Stimulated activated CD4-positive, alpha-beta T cell treated with anti-CD3 and anti-CD28 coated beads, Interleukin-4, amount 100 ng/mL, for 4 hours (primary cell): ENCODE data around the gene TOP2A.

Source experiments
- DNase-seq, 2 experiments: peaks; one replicate each; pipeline ENCODE4 v3.0.0-alpha.2; 2020

TOP2A gene

DNA sequence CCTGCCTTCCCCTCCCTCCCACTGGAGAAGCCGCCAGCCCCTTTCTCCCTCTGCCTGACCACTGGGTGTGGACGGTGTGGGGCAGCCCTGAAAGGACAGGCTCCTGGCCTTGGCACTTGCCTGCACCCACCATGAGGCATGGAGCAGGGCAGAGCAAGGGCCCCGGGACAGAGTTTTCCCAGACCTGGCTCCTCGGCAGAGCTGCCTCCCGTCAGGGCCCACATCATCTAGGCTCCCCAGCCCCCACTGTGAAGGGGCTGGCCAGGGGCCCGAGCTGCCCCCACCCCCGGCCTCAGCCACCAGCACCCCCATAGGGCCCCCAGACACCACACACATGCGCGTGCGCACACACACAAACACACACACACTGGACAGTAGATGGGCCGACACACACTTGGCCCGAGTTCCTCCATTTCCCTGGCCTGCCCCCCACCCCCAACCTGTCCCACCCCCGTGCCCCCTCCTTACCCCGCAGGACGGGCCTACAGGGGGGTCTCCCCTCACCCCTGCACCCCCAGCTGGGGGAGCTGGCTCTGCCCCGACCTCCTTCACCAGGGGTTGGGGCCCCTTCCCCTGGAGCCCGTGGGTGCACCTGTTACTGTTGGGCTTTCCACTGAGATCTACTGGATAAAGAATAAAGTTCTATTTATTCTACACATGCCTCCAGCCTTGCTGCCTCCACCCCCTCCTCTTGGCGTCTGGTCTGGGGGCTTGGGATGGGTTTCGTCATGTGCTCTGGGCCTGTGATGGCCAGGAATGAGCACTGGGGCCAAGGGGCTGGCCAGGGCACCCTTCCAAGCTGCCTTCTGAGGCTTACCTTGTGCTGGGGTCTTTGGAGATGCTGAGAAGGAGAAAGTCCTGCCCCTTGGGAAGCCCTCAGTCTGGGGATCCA is 60.5 kb downstream of the TOP2A start:
- no peak for DNase-seq

DNA sequence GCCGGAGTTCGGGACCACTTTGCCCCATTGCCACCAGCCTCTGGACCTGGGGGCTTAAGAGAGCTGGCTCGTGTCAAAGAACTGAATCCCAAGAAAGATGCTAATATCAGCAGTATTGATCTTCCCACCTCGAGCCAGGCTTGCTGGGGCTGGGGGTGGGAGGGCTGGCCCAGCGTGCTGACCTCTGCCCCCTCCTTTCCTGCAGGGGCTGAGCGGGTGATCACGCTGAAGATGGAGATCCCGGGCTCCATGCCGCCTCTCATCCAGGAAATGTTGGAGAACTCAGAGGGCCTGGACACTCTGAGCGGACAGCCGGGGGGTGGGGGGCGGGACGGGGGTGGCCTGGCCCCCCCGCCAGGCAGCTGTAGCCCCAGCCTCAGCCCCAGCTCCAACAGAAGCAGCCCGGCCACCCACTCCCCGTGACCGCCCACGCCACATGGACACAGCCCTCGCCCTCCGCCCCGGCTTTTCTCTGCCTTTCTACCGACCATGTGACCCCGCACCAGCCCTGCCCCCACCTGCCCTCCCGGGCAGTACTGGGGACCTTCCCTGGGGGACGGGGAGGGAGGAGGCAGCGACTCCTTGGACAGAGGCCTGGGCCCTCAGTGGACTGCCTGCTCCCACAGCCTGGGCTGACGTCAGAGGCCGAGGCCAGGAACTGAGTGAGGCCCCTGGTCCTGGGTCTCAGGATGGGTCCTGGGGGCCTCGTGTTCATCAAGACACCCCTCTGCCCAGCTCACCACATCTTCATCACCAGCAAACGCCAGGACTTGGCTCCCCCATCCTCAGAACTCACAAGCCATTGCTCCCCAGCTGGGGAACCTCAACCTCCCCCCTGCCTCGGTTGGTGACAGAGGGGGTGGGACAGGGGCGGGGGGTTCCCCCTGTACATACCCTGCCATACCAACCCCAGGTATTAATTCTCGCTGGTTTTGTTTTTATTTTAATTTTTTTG is 61.6 kb downstream of the TOP2A start:
- no peak for DNase-seq

DNA sequence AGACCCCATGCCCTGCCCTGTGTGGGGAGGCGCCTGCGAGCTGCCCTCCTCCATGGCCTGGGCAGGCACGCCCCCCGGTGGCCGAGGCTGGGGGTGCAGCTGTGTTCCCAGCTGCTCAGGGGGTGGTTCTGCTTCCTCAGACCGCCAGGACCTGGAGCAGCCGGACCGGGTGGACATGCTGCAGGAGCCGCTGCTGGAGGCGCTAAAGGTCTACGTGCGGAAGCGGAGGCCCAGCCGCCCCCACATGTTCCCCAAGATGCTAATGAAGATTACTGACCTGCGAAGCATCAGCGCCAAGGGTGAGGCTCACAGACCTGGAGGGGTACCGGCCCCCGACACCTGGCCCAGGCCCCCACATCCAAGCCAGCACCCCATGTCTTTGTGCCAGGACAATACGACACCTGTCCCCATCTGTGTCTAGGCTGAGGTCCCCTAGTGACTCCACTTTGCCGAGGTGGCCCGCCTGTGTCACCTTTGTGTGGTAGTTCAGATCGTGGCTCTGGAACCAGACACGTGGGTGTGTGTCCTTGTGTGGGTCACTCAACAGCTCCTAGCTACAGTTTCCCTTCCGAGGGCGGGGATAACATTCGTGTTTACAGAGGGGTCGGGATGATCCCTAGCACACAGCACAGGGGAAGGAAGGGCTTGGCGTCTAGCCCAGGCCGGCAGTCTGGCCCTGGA is 62.4 kb downstream of the TOP2A start:
- peak; percentile 60 to 77 for DNase-seq

DNA sequence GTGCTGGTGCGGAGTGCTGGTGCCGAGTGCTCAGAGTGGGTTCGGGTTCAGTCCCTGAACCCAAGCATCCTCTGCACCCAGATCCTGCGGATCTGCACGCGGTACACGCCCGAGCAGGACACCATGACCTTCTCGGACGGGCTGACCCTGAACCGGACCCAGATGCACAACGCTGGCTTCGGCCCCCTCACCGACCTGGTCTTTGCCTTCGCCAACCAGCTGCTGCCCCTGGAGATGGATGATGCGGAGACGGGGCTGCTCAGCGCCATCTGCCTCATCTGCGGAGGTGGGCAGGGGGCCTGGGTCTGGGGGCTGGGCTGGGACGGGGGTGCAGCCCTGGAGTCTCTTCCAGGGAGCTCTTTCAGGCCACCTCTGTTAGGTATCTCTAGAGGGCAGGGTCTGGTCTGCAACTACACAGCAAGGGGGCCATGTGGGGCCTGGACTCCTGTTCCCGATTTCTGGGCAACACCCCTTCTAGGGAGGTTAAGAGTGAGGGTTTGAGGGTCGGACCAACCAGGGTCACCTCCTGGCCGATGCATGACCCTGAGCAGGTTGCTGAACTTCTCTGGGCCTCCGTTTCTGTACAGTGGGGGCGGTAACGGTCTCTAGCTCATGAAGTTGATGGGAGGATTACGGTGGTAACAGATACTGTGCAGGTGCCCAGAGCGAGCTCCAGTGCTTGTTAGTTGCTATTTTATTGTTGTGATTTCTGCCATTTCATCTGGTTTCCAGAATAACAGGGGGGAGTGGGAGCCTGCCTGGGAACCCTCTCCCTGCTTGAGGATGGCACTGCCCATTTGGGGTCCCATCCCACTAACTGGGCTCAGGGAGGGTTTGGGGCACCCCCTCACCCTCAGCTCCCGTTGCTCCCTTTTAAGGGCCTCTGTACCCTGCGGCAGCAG is 63.2 kb downstream of the TOP2A start:
- no peak for DNase-seq

DNA sequence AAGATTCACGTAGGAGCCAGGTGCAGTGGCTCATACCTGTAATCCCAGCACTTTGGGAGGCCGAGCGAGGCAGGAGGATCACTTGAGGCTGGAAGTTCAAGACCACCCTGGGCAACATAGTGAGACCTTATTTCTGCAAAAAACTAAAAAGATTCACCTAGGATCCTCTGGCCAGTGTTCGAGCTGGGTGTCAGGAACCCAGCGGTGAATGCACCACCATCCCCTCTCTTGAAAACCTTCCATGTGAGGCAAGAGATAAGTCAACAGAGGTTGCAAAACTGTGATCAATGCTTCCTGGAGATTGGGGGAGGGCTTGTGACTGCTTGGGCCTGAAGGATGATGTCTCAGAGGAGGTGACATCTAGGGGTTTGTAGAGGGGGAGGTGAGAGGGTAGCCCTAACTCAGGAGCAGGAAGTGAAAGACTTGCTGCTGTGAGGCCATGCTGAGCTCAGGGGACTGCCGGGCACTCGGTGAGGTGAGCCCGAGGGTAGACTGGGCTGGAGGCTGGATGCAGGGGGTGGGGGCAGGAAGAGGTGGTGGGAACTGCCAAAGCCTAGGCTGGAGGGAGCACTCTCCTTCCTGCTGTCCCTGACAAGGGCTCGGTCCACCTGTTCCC is 64.8 kb downstream of the TOP2A start:
- DNase-seq = no peak

DNA sequence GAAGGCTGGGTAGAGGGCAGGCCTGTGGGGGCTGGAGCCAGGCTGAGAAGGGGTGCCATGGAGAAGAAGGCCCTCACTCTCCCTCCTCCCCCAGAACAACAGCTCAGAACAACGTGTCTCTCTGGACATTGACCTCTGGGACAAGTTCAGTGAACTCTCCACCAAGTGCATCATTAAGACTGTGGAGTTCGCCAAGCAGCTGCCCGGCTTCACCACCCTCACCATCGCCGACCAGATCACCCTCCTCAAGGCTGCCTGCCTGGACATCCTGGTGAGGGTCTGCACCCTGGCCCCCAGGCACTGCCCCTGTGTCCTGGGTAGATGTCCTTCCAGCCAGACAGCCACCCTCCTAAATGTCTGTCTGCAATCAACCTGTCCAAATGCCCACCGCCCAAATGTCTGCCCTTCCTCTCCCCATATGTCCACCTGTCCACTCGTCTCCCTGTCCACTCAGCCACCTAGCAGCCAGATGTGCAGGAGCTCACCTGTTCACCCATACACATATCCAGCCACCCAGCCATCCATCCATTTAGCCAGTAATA is 65.4 kb downstream of the TOP2A start:
- DNase-seq = no peak

DNA sequence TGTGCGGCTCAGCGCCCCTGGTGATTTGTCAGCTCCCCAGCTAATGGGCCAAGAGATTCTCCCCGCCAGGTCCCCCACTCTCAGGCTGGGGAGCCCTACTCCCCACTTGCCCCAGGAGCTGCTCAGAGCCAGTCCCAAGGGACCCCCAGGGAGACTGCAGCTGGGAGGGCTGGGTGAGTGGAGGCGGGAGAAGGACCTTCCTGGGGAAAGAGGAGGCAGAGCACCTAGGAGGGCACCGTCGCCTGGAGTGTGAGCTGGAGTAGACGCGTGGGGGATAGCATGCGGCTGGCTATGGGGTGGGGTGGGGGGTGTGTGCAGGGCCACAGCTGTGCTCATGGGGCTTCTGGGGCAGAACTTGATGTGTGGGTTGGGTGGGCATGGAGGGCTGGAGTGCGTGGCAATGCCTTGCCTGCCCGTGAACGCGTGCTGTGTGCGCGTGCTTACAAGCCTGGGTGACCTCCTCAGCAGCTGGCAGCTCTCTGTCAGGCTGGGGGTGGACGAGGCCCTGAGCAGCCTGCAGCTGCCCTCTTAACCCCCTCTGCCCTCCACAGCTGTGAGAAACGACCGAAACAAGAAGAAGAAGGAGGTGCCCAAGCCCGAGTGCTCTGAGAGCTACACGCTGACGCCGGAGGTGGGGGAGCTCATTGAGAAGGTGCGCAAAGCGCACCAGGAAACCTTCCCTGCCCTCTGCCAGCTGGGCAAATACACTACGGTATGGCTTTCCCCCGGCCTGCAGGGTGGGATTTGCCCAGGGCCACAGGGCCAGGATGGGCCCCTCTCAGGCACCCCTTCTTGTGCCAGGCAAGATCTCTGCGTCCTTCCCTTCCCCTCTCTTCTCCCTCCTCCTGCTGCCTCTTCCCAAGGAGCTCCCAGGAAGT is 66.1 kb downstream of the TOP2A start:
- DNase-seq = no peak

DNA sequence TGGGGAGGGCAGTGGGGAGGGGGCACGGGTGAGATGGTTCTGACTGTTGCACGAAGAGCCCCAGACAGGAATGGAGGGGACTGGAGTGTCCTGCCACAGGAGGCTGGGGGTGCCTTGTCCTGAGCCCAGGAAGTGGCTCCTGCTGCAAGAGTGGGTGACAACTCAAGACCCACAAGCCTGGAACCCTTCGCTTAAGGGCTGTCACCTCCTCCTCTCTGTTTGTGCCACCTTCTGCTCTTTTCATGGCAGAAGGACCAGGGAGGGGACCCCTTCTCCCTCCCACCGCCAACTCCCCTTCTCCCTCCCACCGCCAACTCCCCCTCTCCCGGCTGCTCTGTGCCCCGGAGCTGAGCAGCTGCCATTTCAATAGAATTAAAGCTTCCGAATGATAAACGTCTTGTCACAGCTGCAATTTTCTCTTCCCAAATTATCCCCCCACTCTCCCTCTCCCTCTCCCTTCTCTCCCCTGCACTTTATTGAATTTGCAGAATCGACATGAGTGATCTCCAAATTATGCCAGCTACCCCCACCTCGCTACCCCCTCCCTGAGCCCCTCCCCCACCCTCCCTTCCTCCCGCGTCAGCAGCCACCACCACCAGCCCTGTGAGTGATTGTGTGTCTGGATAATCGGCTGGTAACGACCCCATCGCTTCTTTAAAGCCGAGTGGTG is 66.9 kb downstream of the TOP2A start:
- DNase-seq = no peak

DNA sequence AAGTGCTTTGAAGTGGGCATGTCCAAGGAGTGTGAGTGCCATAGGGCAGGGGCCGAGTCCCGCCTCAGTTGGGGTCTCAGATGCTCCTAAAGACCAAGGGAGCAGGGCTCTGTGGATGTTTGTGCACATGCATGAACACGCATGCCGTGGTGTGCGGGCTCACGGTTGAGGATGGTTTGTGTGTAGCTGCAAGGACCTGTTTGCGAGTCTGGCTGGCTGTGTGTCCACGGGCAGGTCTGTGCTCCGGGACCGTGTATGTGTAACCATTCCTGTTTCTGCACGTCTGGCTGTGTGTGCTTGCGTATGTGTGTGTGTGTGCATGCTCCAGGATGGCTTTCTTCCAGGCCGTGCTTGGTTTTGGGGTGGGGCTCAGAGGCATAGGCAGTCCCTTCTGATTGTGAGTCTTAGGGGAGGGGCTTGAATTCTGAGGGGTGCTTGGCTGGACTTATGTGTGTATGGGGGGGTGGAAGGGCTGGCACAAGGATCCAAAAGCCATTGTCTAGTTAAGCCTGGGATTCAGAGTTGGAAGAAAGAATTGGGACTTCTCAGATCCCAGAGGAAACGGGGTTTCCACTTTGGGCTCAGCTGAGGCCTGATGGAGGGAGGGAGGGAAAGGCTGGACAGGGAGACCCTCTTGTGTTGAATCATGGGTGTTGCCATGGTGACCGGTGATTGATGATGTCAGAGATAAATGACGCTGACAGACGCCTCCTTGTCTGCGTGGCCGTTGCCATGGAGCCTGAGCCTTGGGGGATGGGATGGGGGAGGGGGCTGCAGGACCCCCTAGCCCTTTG is 67.6 kb downstream of the TOP2A start:
- no peak for DNase-seq

DNA sequence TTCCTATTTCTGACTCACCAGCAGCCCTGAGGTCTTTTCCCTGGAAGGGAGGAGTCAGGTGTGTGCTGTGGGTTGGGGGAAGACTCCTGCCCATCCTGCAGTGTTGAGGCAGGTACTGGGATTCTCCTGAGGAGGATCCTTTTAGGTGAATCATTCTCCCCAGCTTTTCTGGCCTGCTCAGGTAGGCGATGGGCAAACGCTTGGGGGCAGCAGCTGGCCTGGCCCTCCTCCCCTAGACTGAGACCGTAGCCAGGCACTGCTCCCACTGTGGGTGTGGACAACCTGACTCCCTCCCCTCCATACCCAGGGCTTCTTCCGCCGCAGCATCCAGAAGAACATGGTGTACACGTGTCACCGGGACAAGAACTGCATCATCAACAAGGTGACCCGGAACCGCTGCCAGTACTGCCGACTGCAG is 68.2 kb downstream of the TOP2A start:
- no peak for DNase-seq

DNA sequence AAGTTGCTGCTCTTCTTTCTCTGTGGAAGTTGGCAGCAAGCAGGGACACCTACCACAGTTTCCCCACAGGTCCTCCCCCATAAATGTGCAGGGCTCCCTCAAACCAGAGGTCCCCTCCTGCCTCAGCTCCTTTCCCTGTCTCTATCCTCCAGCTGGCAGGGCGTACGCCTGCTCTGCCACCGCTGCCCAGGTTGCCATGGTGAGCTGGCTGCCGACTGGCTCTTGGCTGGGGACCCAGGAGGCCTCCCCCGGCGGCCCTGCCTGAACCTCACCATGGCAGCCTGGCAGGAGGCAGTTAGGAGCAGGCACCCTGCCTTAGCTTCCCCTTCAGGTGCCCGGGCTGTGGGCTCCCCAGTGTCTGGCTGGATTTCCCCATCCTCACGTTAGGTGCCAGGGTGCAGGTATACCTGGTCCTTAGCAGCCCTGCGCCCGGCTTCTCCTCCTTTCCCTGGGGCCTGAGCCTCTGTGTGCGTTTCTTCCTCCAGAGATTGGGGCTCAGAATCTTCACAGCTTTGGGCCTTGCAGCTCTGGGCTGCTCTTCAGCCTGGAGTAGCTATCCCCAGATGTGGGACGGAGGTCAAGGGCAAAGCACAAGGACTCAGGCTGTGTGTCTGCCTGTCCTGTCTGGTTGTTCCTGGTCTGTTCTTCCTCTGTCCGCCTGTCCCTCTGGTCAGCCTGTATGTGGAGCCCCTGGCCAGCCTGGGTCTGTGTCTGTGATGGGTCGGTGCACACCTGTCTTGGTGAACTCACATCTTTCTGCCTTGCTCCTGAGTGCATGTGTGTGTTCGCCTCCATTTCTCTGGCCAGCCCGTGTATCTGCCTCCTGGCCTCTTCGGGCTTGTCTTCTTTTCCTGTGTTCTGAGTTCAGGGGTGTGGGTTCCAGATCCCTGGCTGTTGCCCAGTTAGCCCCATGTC is 68.9 kb downstream of the TOP2A start:
- no peak for DNase-seq

DNA sequence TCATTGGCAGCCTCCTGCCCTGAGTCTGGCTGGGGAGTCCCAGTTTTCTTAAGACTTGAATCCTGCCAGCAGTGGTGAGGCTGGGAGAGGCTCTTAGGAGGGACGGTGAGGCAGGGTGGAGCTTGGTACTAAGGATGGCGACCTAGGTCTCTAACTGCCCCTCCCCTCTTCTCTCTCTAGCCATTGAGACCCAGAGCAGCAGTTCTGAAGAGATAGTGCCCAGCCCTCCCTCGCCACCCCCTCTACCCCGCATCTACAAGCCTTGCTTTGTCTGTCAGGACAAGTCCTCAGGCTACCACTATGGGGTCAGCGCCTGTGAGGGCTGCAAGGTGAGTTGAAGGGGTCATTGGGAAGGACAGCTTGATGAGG is 69.6 kb downstream of the TOP2A start:
- no peak for DNase-seq

DNA sequence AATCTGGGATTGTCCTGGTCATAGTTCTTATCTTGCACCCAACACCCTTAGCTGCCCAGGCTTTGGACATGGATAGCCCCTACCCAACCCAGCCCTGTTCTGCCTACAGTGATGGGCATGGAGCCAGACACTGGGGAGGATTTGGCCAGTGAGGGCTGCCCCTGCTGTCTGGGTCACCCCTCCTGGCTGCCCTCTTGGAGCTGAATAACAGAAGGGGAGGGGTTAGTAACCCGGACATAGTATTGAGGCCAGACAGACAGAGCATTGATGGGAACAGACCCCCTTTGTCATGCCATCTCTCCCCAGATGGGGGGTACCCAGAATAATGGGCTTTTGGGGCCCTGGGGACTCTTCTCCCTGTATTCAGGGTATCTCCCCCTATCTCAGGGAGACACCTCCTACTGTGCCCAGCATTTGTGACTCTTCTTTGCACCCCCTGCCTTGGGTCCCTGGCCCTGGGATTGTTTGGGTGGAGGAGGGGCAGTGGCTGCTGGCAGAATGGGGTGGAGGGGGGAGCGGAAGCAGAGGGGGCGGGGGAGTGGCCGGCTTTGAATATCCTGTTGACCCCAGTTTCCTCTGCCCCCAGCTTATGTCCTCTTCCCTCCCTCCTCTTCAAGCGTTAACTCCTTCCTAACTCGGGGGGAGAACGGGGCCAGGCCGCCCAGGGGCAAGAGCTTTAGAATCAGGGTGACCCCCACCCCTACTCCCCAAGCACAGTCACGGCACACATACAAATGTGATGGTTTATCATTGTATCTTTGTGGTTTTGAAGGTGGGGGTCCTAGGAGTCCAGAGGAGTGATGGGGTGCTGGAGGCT is 70.2 kb downstream of the TOP2A start:
- DNase-seq = no peak

DNA sequence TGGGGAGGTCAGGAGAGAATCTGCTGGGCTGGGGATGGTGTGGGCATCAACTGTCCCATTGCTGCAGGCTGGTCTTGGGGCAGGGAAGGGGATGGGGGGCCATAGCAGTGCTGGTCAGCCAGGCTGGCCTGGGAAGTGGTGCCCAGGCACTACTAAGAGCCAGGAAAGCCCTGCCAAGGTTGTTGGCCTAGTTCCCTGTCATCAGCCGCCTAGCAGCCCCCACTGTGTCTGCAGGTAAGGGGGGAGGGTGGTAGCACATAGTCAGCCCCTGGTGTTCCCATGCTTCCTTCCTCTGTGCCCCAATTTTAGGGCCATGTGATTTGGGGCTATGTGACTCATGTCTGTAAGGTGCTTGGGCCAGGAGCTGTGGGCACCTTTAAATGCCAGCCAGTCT is 70.9 kb downstream of the TOP2A start:
- DNase-seq = no peak

DNA sequence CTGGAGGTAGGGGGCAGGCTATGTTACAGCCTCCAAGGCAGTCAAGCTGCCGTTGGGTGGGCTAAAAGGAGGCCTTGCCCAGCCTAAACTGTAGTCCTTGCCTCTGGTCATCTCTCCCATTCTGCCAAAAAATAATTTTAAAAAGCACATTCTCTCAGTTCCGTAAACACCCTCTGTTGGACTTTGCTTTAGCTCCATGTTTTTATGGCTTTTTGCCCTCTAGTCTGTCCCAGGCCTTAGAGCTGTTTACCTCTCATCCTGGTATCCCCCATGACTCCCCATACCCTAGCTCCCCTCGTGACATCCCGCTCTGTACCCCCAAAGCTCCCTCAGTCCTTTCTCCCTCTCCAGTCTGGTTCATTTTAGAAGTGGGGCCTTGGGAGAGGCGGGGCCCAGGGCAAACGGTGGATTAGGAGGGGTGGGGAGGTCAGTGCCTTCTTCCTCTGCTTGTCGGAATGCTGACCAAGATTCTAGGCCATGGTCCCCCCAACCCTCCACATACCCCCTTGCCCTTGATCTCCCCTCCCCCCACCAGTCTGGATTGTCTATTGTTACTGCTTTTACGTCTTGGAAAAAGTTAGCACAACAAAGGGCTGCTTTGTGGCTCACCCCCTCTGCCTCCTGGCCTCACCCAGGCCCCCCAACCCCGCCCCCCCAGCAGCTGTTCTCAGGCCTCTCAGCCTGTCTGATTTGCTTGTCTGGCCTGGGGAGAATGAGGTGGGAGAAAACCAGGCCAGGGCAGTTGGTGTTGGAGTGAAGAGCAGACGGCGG is 71.5 kb downstream of the TOP2A start:
- DNase-seq = no peak
